Stimulated activated CD8-positive, alpha-beta memory T cell treated with anti-CD3 and anti-CD28 coated beads, Interleukin-4, amount 100 ng/mL, for 1 hour (primary cell): ENCODE results near the gene KLHL40.

Experiments
- DNase-seq, 2 donors: peaks; one replicate each; pipeline ENCODE4 v3.0.0-alpha.2; 2020; ENCODE audit warnings: low read depth in 2 of 2, low spot score in 1 of 2

KLHL40 gene

GRCh38 chr3:42685363-42685881 lies at the start of gene KLHL40:
KLHL40 (plus strand) TSS chr3:42685537; CDS start chr3:42685619, 82 bp downstream.
- DNase-seq, result no peak

GRCh38 chr3:42637001-42637400 lies 48.3 kb upstream of the KLHL40 start:
- DNase-seq, result no peak

- no peak for DNase-seq
Measured at GRCh38 chr3:42638339-42638842, 46.9 kb upstream of the KLHL40 start.

GRCh38 chr3:42639192-42639591 lies 46.1 kb upstream of the KLHL40 start:
- no peak for DNase-seq

GRCh38 chr3:42640129-42640528 lies 45.2 kb upstream of the KLHL40 start:
- no peak for DNase-seq

- no peak for DNase-seq
Measured at GRCh38 chr3:42640771-42641370, 44.5 kb upstream of the KLHL40 start.

GRCh38 chr3:42647821-42648459 lies 37.4 kb upstream of the KLHL40 start:
- DNase-seq, result no peak

- no peak for DNase-seq
Measured at GRCh38 chr3:42649006-42649405, 36.3 kb upstream of the KLHL40 start.

- no peak for DNase-seq
Measured at GRCh38 chr3:42649783-42650182, 35.6 kb upstream of the KLHL40 start.

- DNase-seq, result no peak
Measured at GRCh38 chr3:42651248-42652091, 33.9 kb upstream of the KLHL40 start.

GRCh38 chr3:42652251-42652610 lies 33.1 kb upstream of the KLHL40 start:
- no peak for DNase-seq

GRCh38 chr3:42652611-42653302 lies 32.6 kb upstream of the KLHL40 start:
- DNase-seq, result no peak

GRCh38 chr3:42653303-42653559 lies 32.1 kb upstream of the KLHL40 start:
- no peak for DNase-seq

- no peak for DNase-seq
Measured at GRCh38 chr3:42653560-42654330, 31.6 kb upstream of the KLHL40 start, which contains the start of gene ZBTB47. ZBTB47 (plus strand) TSS chr3:42653697; CDS start chr3:42658356, 4,659 bp downstream.

GRCh38 chr3:42654331-42655201 lies 30.8 kb upstream of the KLHL40 start:
- DNase-seq, result no peak

GRCh38 chr3:42655331-42655888 lies 29.9 kb upstream of the KLHL40 start:
- DNase-seq, result no peak

GRCh38 chr3:42655980-42656679 lies 29.2 kb upstream of the KLHL40 start:
- DNase-seq, result no peak

- DNase-seq, result no peak
Measured at GRCh38 chr3:42656680-42657610, 28.4 kb upstream of the KLHL40 start.
